ENCODE results near the gene RSPO4. TPM values are rescaled to one million over a fixed set of nuclear protein-coding genes. Genes with fewer than 3 reads are reported as not detected.

The RSPO4 gene
- total RNA-seq, 8 experiments from 2014 or later = 0.05 to 0.81 (median 0.28) TPM; not detected in 1

DNA sequence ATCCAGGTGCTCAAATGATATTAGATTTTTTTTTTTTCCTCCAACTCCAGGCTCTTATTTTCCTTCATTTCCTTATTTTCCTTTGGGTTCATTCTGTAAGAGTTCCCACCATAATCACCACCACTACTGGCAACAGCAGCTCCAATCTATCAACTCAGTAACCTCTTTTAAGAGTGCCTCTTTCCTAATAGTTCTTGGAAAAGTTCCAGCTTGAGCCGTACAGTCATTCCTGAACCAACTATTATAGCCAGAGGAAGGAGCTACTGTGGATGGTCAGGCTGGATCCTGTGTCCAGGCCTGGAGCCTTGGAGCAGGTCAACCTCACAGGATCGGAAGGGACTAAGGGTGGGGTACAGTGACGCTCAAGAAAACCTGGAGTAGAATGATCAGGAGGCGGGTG lies 81.8 kb downstream of the RSPO4 start:
- WGBS, 10 experiments = 6 to 100% (median 83%) methylated on average over 1 to 3 of the region's 4 CpGs; no CpG with 5 or more reads in 5 of the 10 experiments
- in situ Hi-C loops (cut with MboI; ENCODE audit: low pct_unique_long_range_greater_than_20kb in 2 of 9, low sequenced_read_pairs in 9 of 9, unreplicated experiment in 9 of 9) = no loop called here
- no peak overlapping the region for H3K4me3 ChIP-seq
- no peak overlapping the region for H3K27ac ChIP-seq
- H3K4me1 ChIP-seq (replicated peaks in 1 of 2) = peaks cover 0 to 3% of the 10 kb centered on the region in 2 donors
- ATAC-seq (replicated peaks in 6 of 8) = no peak

DNA sequence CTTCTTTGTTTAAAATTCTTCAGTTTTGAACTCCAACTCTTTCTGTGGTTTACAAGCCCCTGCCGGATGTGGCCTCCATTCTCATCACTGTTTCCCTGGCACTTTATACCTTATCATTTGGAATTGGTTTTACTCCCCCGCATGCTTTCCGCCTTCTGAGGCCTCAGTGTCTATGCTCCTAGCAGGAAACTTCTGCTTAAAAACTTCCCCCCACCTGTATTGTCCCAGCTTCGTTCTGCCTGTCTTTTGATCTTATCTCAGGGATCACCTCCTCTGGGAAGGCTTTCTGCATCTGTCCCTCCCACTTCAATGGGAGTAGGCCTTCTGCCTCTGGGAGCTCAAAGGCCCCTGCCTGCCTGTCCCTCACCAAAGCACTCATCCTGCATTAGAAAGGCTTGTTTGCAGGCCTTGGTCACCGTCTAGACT lies 82.6 kb downstream of the RSPO4 start:
- WGBS, 10 experiments = 0 to 100% (median 84%) methylated on average over 1 to 4 of the region's 5 CpGs; no CpG with 5 or more reads in 2 of the 10 experiments
- Histone ChIP-seq H3K4me3 (no peak overlapping the region), H3K4me1 (replicated peaks in 1 of 2) (peaks cover 0 to 3% of the 10 kb centered on the region in 2 donors), H3K27ac (no peak overlapping the region)
- in situ Hi-C loops (cut with MboI; ENCODE audit: low pct_unique_long_range_greater_than_20kb in 2 of 9, low sequenced_read_pairs in 9 of 9, unreplicated experiment in 9 of 9) = no loop called here
- no peak for ATAC-seq (replicated peaks in 6 of 8)

GRCh38 chr20:917416-917815 lies 84.7 kb downstream of the RSPO4 start:
- in situ Hi-C loops (cut with MboI; ENCODE audit: low pct_unique_long_range_greater_than_20kb in 2 of 9, low sequenced_read_pairs in 9 of 9, unreplicated experiment in 9 of 9) = no loop called here
- 0 to 100% (median 78%) methylated on average over 1 to 3 of the region's 4 CpGs; no CpG with 5 or more reads in 2 of the 10 experiments for WGBS, 10 experiments
- Histone ChIP-seq H3K4me1 (replicated peaks in 1 of 2) (peaks cover 0 to 3% of the 10 kb centered on the region in 2 donors), H3K4me3 (no peak overlapping the region), H3K27ac (no peak overlapping the region)
- ATAC-seq (replicated peaks in 6 of 8) = no peak

DNA sequence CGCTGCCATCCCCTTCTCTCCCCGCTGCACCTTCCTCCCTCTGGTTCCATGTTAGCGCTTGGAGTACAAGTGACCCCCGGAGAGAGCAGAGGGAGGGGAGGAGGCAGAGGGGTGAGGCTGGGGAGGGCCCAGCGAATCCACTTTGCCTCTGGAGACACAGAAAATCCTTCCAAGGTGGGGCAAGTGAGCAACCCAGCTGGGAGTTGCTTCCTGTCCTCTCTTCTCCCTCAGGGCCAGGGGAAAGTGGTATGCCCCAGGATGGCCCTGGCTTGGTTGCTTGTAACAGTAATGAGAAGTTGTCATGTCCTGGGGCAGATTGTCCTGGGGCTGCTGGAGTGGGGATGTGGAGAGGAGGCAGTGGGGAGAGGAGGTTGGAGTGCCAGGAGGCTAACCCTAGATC lies 85.3 kb downstream of the RSPO4 start:
- no CpG with 5 or more reads among the region's 5 CpGs for WGBS, 10 experiments
- H3K27ac ChIP-seq = no peak overlapping the region
- in situ Hi-C loops (cut with MboI; ENCODE audit: low pct_unique_long_range_greater_than_20kb in 2 of 9, low sequenced_read_pairs in 9 of 9, unreplicated experiment in 9 of 9) = no loop called here
- H3K4me1 ChIP-seq (replicated peaks in 1 of 2) = peaks cover 0 to 3% of the 10 kb centered on the region in 2 donors
- no peak overlapping the region for H3K4me3 ChIP-seq
- peak in 2 of 8 experiments; percentile 55 to 56 for ATAC-seq (replicated peaks in 6 of 8)

DNA sequence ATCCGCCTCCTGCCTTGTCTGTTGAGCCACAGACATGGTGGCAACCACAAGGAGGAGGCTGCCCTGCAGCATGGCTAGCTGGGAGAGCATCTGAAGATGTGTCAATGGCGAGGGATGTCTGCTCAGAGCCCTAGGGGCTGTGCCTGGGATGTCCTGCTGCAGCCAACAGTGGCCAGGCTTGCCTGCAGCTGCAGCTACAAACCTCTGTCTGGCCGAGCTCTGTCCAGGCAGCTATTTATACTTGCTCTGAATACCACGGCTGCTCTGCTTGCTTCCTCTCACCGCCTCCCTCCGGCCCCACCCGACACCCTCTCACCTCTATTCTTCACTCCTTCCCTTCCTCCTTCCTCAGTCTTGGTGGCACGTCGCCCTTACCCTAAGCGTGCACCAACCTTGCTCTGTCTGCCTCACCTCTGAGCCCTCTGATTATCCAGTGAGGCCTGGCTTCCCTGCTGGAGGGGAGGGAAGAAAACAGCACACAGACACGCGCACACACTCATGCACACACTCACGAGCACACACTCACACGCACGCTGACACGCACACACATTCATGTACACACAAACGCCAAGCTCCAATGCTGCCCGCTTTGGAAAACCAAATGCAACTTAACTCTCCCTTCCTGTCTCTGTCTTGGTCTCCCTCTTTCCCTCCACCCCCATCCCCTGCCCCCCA lies 85.8 kb downstream of the RSPO4 start, which contains the start of gene ANGPT4:
Gene ANGPT4 (minus strand): TSS at position 210 of the 675 bp plus-strand sequence. CDS start 120 bp downstream, at position 90.
- ATAC-seq (replicated peaks in 6 of 8) = peak in 7 of 8 experiments; percentile 23 to 67 (median 46)
- Histone ChIP-seq H3K4me3 (no peak within 1 kb of the TSS), H3K4me1 (replicated peaks in 1 of 2) (peaks cover 0 to 3% of the 10 kb centered on the region in 2 donors), H3K27ac (no peak within 1 kb of the TSS)
- 22 to 55% methylated on average over 6 of the region's 18 CpGs; no CpG with 5 or more reads in 8 of the 10 experiments for WGBS, 10 experiments
- in situ Hi-C loops (cut with MboI; ENCODE audit: low pct_unique_long_range_greater_than_20kb in 2 of 9, low sequenced_read_pairs in 9 of 9, unreplicated experiment in 9 of 9) = no loop called here

DNA sequence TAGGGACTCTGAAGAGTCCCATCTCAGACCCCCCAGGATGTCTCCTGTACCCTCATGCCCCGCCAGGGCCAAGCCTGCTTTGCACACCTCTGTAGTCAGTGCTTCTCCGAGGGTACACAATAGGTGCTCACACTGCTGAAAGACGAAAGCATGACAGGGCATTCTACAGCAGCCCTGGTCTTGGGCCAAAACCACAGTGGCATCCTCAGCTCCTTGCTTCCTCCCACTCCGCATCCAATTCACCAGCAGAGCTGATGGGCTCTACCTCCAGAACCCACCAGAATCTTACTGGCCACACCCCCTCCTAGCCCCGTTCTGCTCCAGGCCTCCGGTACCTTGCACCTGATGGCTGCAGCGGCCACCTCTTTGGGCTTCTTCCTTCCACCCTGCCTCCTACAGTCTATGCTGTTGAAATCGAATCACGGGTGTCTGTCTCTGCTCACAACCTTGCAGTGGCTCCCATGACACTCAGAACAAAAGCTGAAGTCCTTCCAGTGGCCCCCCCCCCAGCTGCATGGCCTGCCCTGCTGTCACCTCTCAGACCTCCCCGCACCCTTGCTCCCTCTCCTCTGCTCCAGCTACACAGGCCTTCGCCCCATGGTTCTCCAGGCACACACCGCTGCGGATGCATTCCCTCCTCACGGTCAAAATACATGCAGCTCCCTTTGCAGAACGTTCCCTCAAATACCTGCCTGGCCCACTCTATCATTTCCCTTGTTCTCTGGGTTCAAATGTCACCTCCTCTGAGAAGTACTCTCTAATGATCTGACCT lies 87.2 kb downstream of the RSPO4 start:
- ATAC-seq (replicated peaks in 6 of 8) = no peak
- in situ Hi-C loops (cut with MboI; ENCODE audit: low pct_unique_long_range_greater_than_20kb in 2 of 9, low sequenced_read_pairs in 9 of 9, unreplicated experiment in 9 of 9) = no loop called here
- 0 to 100% (median 61%) methylated on average over 1 to 6 of the region's 15 CpGs; no CpG with 5 or more reads in 4 of the 10 experiments for WGBS, 10 experiments

DNA sequence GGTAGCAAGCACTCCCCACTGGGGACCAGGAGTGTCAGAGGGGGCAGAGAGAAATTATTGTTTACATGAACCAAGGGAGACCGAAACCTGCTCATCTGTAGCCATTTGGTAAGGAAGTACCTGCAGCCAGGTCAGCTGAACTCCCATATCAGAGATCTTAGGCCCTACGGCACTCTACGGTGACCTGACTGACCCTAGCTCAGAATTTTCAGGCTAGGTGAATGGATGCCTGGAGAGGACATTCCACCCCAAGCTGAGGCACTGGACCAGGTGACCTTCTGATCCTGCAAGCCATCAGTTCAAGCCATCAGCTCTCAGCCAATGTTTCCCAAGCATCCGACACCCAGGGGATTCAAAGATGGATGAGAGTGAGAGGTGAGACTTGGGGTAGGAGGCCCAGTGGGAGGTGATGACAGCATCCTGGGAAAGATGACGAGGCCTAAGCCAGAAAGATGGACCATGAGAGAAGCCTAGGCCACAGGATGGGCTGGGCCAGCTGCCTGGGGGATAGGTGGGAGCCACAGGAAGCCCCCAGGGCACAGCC lies 88.7 kb downstream of the RSPO4 start:
- no peak overlapping the region for H3K27ac ChIP-seq
- H3K4me3 ChIP-seq = no peak overlapping the region
- H3K4me1 ChIP-seq (replicated peaks in 1 of 2) = peaks cover 0 to 3% of the 10 kb centered on the region in 2 donors
- no peak for ATAC-seq (replicated peaks in 6 of 8)
- in situ Hi-C loops (cut with MboI; ENCODE audit: low pct_unique_long_range_greater_than_20kb in 2 of 9, low sequenced_read_pairs in 9 of 9, unreplicated experiment in 9 of 9) = no loop called here
- WGBS, 10 experiments = 0 to 100% (median 80%) methylated on average over 1 to 4 of the region's 5 CpGs; no CpG with 5 or more reads in 1 of the 10 experiments

More for the DNA sequence above, 87.2 kb downstream of the RSPO4 start:
- Histone ChIP-seq H3K27ac (no peak overlapping the region), H3K4me1 (replicated peaks in 1 of 2) (peaks cover 0 to 3% of the 10 kb centered on the region in 2 donors), H3K4me3 (no peak overlapping the region)

- no peak overlapping the region for H3K27ac ChIP-seq
- H3K4me3 ChIP-seq = no peak overlapping the region
- peaks cover 0 to 3% of the 10 kb centered on the region in 2 donors for H3K4me1 ChIP-seq (replicated peaks in 1 of 2)
- 40 to 50% (median 40%) methylated on average over 1 to 2 of the region's 5 CpGs; no CpG with 5 or more reads in 7 of the 10 experiments for WGBS, 10 experiments
- ATAC-seq (replicated peaks in 6 of 8) = peak in 4 of 8 experiments; percentile 32 to 51 (median 40)
- in situ Hi-C loops (cut with MboI; ENCODE audit: low pct_unique_long_range_greater_than_20kb in 2 of 9, low sequenced_read_pairs in 9 of 9, unreplicated experiment in 9 of 9) = no loop called here
These were observed 90.1 kb downstream of the RSPO4 start for GRCh38 chr20:911882-912600.

DNA sequence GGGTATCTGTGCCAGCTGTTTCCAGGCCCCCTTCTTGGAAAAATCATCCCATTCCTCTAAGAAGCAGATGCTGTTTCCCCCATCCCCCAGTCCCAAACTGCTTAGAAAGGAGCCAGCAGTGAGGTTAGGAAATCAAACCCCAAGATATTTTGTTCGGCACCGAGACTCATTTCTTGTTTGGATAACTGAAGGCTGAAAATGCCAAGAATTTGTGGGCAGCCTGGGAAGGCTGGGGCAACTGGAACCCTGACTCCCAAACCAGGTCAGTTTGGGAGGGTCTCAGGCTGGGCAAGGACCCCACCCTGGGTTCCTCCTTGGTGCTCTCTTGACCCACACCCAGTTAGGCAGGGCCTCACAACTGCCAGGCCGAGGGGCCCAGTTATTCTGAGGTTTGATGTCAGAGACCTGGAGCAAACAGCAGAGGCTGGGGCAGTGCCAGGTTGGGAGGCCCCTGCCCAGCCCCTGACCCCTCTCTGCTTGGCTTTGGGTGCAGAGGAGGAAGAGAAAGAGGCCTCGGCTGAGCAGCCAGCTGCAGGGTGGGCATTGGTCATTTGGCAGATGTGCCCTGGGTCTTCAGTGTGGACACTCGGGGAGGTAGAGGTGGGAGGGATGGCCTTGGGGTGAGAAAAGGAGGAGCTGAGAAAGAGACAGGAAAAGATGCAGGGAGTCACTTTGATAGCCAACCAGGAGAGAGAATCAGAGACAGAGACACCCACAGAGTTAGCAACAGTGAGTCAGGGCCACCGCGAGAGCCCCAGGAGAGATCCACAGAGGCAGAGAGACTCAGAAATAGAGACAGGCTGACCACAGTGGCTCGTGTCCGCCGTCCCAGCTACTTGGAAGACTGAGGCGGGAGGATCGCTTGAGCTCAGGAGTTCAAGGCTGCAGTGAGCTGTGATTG lies 91.0 kb downstream of the RSPO4 start:
- in situ Hi-C loops (cut with MboI; ENCODE audit: low pct_unique_long_range_greater_than_20kb in 2 of 9, low sequenced_read_pairs in 9 of 9, unreplicated experiment in 9 of 9) = no loop called here
- Histone ChIP-seq H3K4me3 (no peak overlapping the region), H3K4me1 (replicated peaks in 1 of 2) (peaks cover 0 to 3% of the 10 kb centered on the region in 2 donors), H3K27ac (no peak overlapping the region)
- peak in 2 of 8 experiments; percentile 23 to 28 for ATAC-seq (replicated peaks in 6 of 8)
- 0 to 100% (median 50%) methylated on average over 1 to 8 of the region's 12 CpGs; no CpG with 5 or more reads in 3 of the 10 experiments for WGBS, 10 experiments

GRCh38 chr20:910132-910869 lies 91.8 kb downstream of the RSPO4 start:
- Histone ChIP-seq H3K27ac (no peak overlapping the region), H3K4me1 (replicated peaks in 1 of 2) (no peaks in the 10 kb centered on the region), H3K4me3 (no peak overlapping the region)
- WGBS, 10 experiments = 20 to 92% (median 62%) methylated on average over 2 to 5 of the region's 9 CpGs; no CpG with 5 or more reads in 3 of the 10 experiments
- no peak for ATAC-seq (replicated peaks in 6 of 8)
- in situ Hi-C loops (cut with MboI; ENCODE audit: low pct_unique_long_range_greater_than_20kb in 2 of 9, low sequenced_read_pairs in 9 of 9, unreplicated experiment in 9 of 9) = no loop called here

- Histone ChIP-seq H3K27ac (no peak overlapping the region), H3K4me1 (replicated peaks in 1 of 2) (no peaks in the 10 kb centered on the region), H3K4me3 (no peak overlapping the region)
- 0 to 67% (median 60%) methylated on average over 1 to 3 of the region's 3 CpGs; no CpG with 5 or more reads in 5 of the 10 experiments for WGBS, 10 experiments
- in situ Hi-C loops (cut with MboI; ENCODE audit: low pct_unique_long_range_greater_than_20kb in 2 of 9, low sequenced_read_pairs in 9 of 9, unreplicated experiment in 9 of 9) = no loop called here
- no peak for ATAC-seq (replicated peaks in 6 of 8)
These were observed 92.5 kb downstream of the RSPO4 start for GRCh38 chr20:909641-910040.

Data from motor neuron (in vitro differentiated cells).